K562 (cell line): ENCODE results near the gene NDUFA3. TPM values are rescaled to one million over a fixed set of nuclear protein-coding genes. Genes with fewer than 3 reads are reported as not detected.

Source experiments
- ATAC-seq: fragments of 200-7000 bp; cut with Tn5 transposase; 3 replicates; pipeline ENCODE4 v1.9.1; 2020; ENCODE audit warnings: moderate library complexity
- BruUV-seq: library from RNA; stranded (reverse); fragments of 400-500 nt; replicated peaks from 2 replicates; lab custom pipeline; 2021; lab: Mats Ljungman, UMichigan
- CTCF ChIA-PET: fragments of 300-600 bp; formaldehyde crosslinking; extraction: SDS; loops from one replicate; lab custom pipeline; 2021; ENCODE audit warnings: low intra/inter-chr PET ratio; lab: Yijun Ruan, JAX
- POLR2A ChIA-PET: fragments of 300-600, 350-650 bp; sonication (Branson Sonifier 250); formaldehyde crosslinking; extraction: SDS; loops from one replicate; lab custom pipeline; 2021; ENCODE audit warnings: antibody characterized with exemption, inconsistent platforms; lab: Yijun Ruan, JAX
- DNase-seq, 4 experiments: peaks; one replicate each; pipeline versions ENCODE4 v3.0.0 to v3.0.0-alpha.2; 2011 to 2018; ENCODE audit warnings: low spot score in 3 of 4, mixed read lengths in 3 of 4; ENCODE audit errors: extremely low read depth in 1 of 4
- FAIRE-seq: peaks from 2 replicates; lab custom pipeline; 2011; peaks lifted over from hg19 to GRCh38; lab: Jason Lieb, UNC
- H2AFZ ChIP-seq: 2 replicates; pipeline ENCODE4 v1.6.0; 2011; ENCODE audit warnings: low read depth, low read length, control low read depth, inconsistent platforms
- H3K27ac ChIP-seq: fragments of 200-600 bp; 3 replicates; pipeline ENCODE4 v1.8.0; 2011; ENCODE audit warnings: low read depth, mild to moderate bottlenecking, control low read depth, inconsistent platforms, low read length, moderate library complexity, mixed read lengths; ENCODE audit errors: extremely low read depth
- H3K27me3 ChIP-seq, 2 experiments: fragments of 300-600 bp in 1 of 2; 2 replicates in 1 of 2; 3 replicates in 1 of 2; pipeline versions ENCODE4 v1.6.0 to v1.8.0; 2011; ENCODE audit warnings: inconsistent platforms in 2 of 2, low read length in 2 of 2, mild to moderate bottlenecking in 1 of 2, mixed read lengths in 1 of 2, moderate library complexity in 1 of 2; ENCODE audit not compliant: control insufficient read depth in 2 of 2, insufficient read depth in 2 of 2
- H3K36me3 ChIP-seq: fragments of 300-600 bp; 3 replicates; pipeline ENCODE4 v1.8.0; 2011; ENCODE audit warnings: mild to moderate bottlenecking, low read length, inconsistent platforms; ENCODE audit not compliant: control insufficient read depth, insufficient read depth
- H3K4me1 ChIP-seq, 2 experiments: fragments of 200-600 bp in 1 of 2; replicated peaks in 1 of 2; 2 replicates in 1 of 2; 3 replicates in 1 of 2; pipeline versions ENCODE4 v1.5.1 to v1.8.0; 2011; ENCODE audit warnings: inconsistent platforms in 2 of 2, low read length in 2 of 2, mild to moderate bottlenecking in 1 of 2, mixed read lengths in 1 of 2, moderate library complexity in 1 of 2; ENCODE audit not compliant: control insufficient read depth in 2 of 2, insufficient read depth in 2 of 2
- H3K4me2 ChIP-seq: 2 replicates; pipeline ENCODE4 v1.6.1; 2011; ENCODE audit warnings: low read length, control low read depth, inconsistent platforms, mixed read lengths; ENCODE audit not compliant: insufficient read depth
- H3K4me3 ChIP-seq: fragments of 200-600 bp; sonication (generic), shearing (Covaris generic); 2 replicates; pipeline ENCODE4 v1.5.1; 2016; ENCODE audit warnings: control low read depth, inconsistent platforms
- H3K79me2 ChIP-seq: fragments of 200-600 bp; 3 replicates; pipeline ENCODE4 v1.8.0; 2011; ENCODE audit warnings: low read length, inconsistent platforms; ENCODE audit not compliant: control insufficient read depth, insufficient read depth
- H3K9ac ChIP-seq, 2 experiments: 2 replicates each; pipeline versions ENCODE4 v1.6.0 to v1.6.1; 2011; ENCODE audit warnings: low read depth in 2 of 2, low read length in 2 of 2, control low read depth in 1 of 2, inconsistent platforms in 1 of 2, mild to moderate bottlenecking in 1 of 2, mixed read lengths in 1 of 2; ENCODE audit not compliant: insufficient read depth in 1 of 2
- H3K9me1 ChIP-seq: one replicate; pipeline ENCODE4 v1.6.0; 2011; ENCODE audit warnings: inconsistent platforms, mild to moderate bottlenecking, low read length, moderate library complexity; ENCODE audit not compliant: control insufficient read depth, insufficient read depth
- H3K9me3 ChIP-seq: replicated peaks from 2 replicates; pipeline ENCODE4 v1.5.1; 2011; ENCODE audit warnings: low read depth, low read length, inconsistent platforms; ENCODE audit not compliant: control insufficient read depth, insufficient read depth
- H4K20me1 ChIP-seq: replicated peaks from 2 replicates; pipeline ENCODE4 v1.6.1; 2011; ENCODE audit warnings: low read length, inconsistent platforms, mixed read lengths; ENCODE audit not compliant: control insufficient read depth, insufficient read depth
- CHD2 ChIP-seq: IDR thresholded peaks from 2 replicates; pipeline ENCODE4 v1.6.1; 2011; ENCODE audit warnings: low read depth, low read length
- CREM ChIP-seq: IDR thresholded peaks from 2 replicates; pipeline ENCODE4 v1.6.1; 2014; ENCODE audit warnings: antibody characterized with exemption, low read depth
- CTCF ChIP-seq, 3 experiments: IDR thresholded peaks in 2 of 3; conservative IDR thresholded peaks in 1 of 3; 2 replicates each; pipeline ENCODE4 v1.5.1; 2011 to 2012; ENCODE audit warnings: low read length in 3 of 3, mild to moderate bottlenecking in 3 of 3, control low read depth in 2 of 3, improper control_type of control experiment in 1 of 3, inconsistent platforms in 1 of 3, low read depth in 1 of 3, mixed read lengths in 1 of 3, moderate library complexity in 1 of 3; ENCODE audit not compliant: insufficient read depth in 2 of 3
- FOSL1 ChIP-seq: fragments of 200-800 bp; sonication (Bioruptor generic); conservative IDR thresholded peaks from 2 replicates; pipeline ENCODE4 v1.6.1; 2016; ENCODE audit warnings: missing genetic modification characterization, missing compliant biosample characterization
- KLF16 ChIP-seq: IDR thresholded peaks from 2 replicates; pipeline ENCODE4 v1.6.1; 2016; ENCODE audit warnings: antibody characterized with exemption
- NFE2 ChIP-seq: IDR thresholded peaks from 2 replicates; pipeline ENCODE4 v1.6.1; 2014; ENCODE audit warnings: antibody characterized with exemption, low read depth
- PRDM10 ChIP-seq: fragments of 450-650 bp; IDR thresholded peaks from 2 replicates; pipeline ENCODE4 v1.6.1; 2018; ENCODE audit not compliant: partially characterized antibody
- RUNX1 ChIP-seq: sonication (generic); IDR thresholded peaks from 2 replicates; pipeline ENCODE4 v1.6.1; 2016; ENCODE audit warnings: antibody characterized with exemption, low read depth
- SPI1 ChIP-seq: IDR thresholded peaks from 2 replicates; pipeline ENCODE4 v1.6.1; 2011; ENCODE audit warnings: low read depth, low read length, control low read depth, borderline replicate concordance
- SUPT5H ChIP-seq: fragments of 450-650 bp; IDR thresholded peaks from 2 replicates; pipeline ENCODE4 v1.6.1; 2016
- ZNF23 ChIP-seq: fragments of 250-450 bp; sonication (Bioruptor Pico); IDR thresholded peaks from 2 replicates; pipeline ENCODE4 v1.4.0; 2020; ENCODE audit warnings: mild to moderate bottlenecking
- ZNF263 ChIP-seq: sonication (generic); formaldehyde crosslinking; IDR thresholded peaks from 2 replicates; pipeline ENCODE4 v1.8.0; 2022; ENCODE audit warnings: mild to moderate bottlenecking, missing genetic modification reagents, borderline replicate concordance
- ZNF280A ChIP-seq: fragments of 450-650 bp; IDR thresholded peaks from 2 replicates; pipeline ENCODE4 v1.6.1; 2018; ENCODE audit warnings: mild to moderate bottlenecking, low read depth; ENCODE audit not compliant: partially characterized antibody
- WGBS: fragments of 100-300 bp; shearing (Covaris generic); methylation state at CpG from one replicate; pipeline ENCODE4 v1.1.6; 2016; ENCODE audit warnings: low coverage, mixed read lengths; ENCODE audit not compliant: insufficient coverage; ENCODE audit errors: missing lambda C conversion rate; 5-methylcytosine and 5-hydroxymethylcytosine counted together
- in situ Hi-C: fragments of 300-500 bp; cut with MboI; formaldehyde crosslinking; loops from 4 replicates; pipeline ENCODE4 v1.15.0; 2018; ENCODE audit warnings: inconsistent platforms, mixed read lengths
- intact Hi-C: fragments of 100-400 bp; cut with micrococcal nuclease; formaldehyde crosslinking; loops from 2 replicates; pipeline ENCODE4 v1.14.2; 2022
- polyA plus RNA-seq, 8 experiments: library from polyadenylated mRNA; depleted of rRNA in 4 of 8; stranded (reverse) in 5 of 8; unstranded in 3 of 8; fragments of >200 nt; fragmentation: Nextera tagmentation in 2 of 8; fragmentation: Illumina TruSeq in 1 of 8; extraction: Ambion mirVana in 2 of 8; extraction: Trizol in 1 of 8; gene quantifications; 2 replicates each; pipeline versions ENCODE4 v1.2.1 to v1.2.3, GENCODE V29; 2011 to 2014; ENCODE audit warnings: inconsistent platforms in 1 of 8, missing spikeins in 1 of 8
- total RNA-seq, 7 experiments: library from RNA; depleted of rRNA in 6 of 7; stranded (reverse); fragments of >200 nt in 6 of 7; fragmentation: Illumina TruSeq in 2 of 7; extraction: Trizol in 2 of 7; gene quantifications; 2 replicates each; pipeline versions ENCODE4 v1.2.1 to v1.2.3, GENCODE V29; 2011 to 2021; ENCODE audit warnings: low replicate concordance in 1 of 7

Gene NDUFA3
- total and polyA plus RNA-seq, 9 of the 15 experiments (the other 6 are each of a cell fraction or from before 2014, with no cell fraction given), result 39.2 to 279 (median 138) TPM

GRCh38 chr19:54136864-54137698, 34.4 kb downstream of the NDUFA3 start:
- H2AFZ ChIP-seq, result peak overlapping the region; percentile 92
- WGBS, result under 1% methylated on average over 39 of the region's 46 CpGs
- DNase-seq (peak; percentile 94 to 100 (median 97)), ATAC-seq (peak; percentile 95), FAIRE-seq (peak; percentile 100)
- no TSS peak for BruUV-seq
- H3K4me3 ChIP-seq, result peak overlapping the region; percentile 93
- peak overlapping the region; percentile 100 for H3K4me2 ChIP-seq
- H3K9me1 ChIP-seq, result peaks cover 16% of the 10 kb centered on the region
- in situ Hi-C loops (no loop called here), intact Hi-C loops (loop anchor here (1.0 to 2.0 kb wide), 3 partner anchors 22 to 64 kb away; partner anchors contain the start of genes LENG1, PRPF31, RPS9 and TFPT)
- H3K9ac ChIP-seq, result peak overlapping the region; percentile 97
- H3K36me3 ChIP-seq, result peaks cover 34% of the 10 kb centered on the region
- H3K27me3 ChIP-seq, result no peaks in the 10 kb centered on the region
- CTCF ChIA-PET, result no interaction called here
- H3K27ac ChIP-seq, result peak overlapping the region; percentile 97
- H3K79me2 ChIP-seq, result peaks cover 45% of the 10 kb centered on the region
- peaks cover 14 to 23% of the 10 kb centered on the region in 2 experiments; a peak in 4 of 5 replicates for H3K4me1 ChIP-seq
- POLR2A ChIA-PET, result interaction anchor here (0.6 to 3.1 kb wide), 20 partner anchors 12 to 985 kb away, joined by 3 to 29 read pairs (median 5); partner anchors contain the start of genes LENG1, LILRB5, MBOAT7 and PRPF31
- H3K9me3 ChIP-seq, result no peaks in the 10 kb centered on the region
- H4K20me1 ChIP-seq, result peaks cover 19% of the 10 kb centered on the region
- peak; percentile 10; the same call in 1 of the 2 replicates for TF ChIP-seq SPI1
- TF ChIP-seq ZNF280A, result no peak
- peak; percentile 76 for TF ChIP-seq NFE2
- TF ChIP-seq ZNF263 (CRISPR knock-in tag), result peak; percentile 1; the same call in 1 of the 2 replicates
- peak; percentile 93 for TF ChIP-seq CHD2
- no peak for TF ChIP-seq FOSL1
- peak in 1 of 3 experiments; percentile 7; a peak in 1 of 6 replicates for TF ChIP-seq CTCF (IDR thresholded peaks at IDR 0.05 in 2 of 3, conservative IDR thresholded peaks at IDR 0.05 in 1 of 3; ENCODE audit: insufficient read depth in 2 of 3, low read depth in 1 of 3, low read length in 3 of 3)
- 0 out of 2 replicates have a peak, but pooled peaks have one; percentile 35 for TF ChIP-seq SUPT5H
- TF ChIP-seq RUNX1, result 0 out of 2 replicates have a peak, but pooled peaks have one; percentile 35
- no peak for TF ChIP-seq ZNF23 (CRISPR knock-in tag)
- TF ChIP-seq KLF16, result peak; percentile 52; the same call in 1 of the 2 replicates
- peak; percentile 59 for TF ChIP-seq PRDM10
- TF ChIP-seq CREM, result peak; percentile 59
